Mucosa of stomach (tissue), 1 donor: Measurements from ENCODE around the gene RUNDC1.
A peak's percentile ranks its signal among the peaks of the same experiment; 100 is the strongest.

ENCODE experiments used
- H3K27me3 ChIP-seq: one replicate; pipeline ENCODE4 v1.7.0; 2013; ENCODE audit warnings: mild to moderate bottlenecking, low read length; ENCODE audit not compliant: control insufficient read depth, insufficient read depth
- H3K36me3 ChIP-seq: one replicate; pipeline ENCODE4 v1.7.0; 2013; ENCODE audit warnings: low read length; ENCODE audit not compliant: control insufficient read depth, insufficient read depth
- H3K4me1 ChIP-seq: one replicate; pipeline ENCODE4 v1.7.0; 2013; ENCODE audit warnings: mild to moderate bottlenecking, low read length; ENCODE audit not compliant: control insufficient read depth, insufficient read depth
- H3K4me3 ChIP-seq: one replicate; pipeline ENCODE4 v1.7.0; 2013; ENCODE audit warnings: low read length
- H3K9ac ChIP-seq: one replicate; pipeline ENCODE4 v1.7.0; 2013; ENCODE audit warnings: mild to moderate bottlenecking, low read length, moderate library complexity
- H3K9me3 ChIP-seq: one replicate; pipeline ENCODE4 v1.7.0; 2013; ENCODE audit warnings: mild to moderate bottlenecking, low read length, moderate library complexity; ENCODE audit not compliant: control insufficient read depth
- donor health status: Pancreatic carcinoma.

Gene RUNDC1

DNA sequence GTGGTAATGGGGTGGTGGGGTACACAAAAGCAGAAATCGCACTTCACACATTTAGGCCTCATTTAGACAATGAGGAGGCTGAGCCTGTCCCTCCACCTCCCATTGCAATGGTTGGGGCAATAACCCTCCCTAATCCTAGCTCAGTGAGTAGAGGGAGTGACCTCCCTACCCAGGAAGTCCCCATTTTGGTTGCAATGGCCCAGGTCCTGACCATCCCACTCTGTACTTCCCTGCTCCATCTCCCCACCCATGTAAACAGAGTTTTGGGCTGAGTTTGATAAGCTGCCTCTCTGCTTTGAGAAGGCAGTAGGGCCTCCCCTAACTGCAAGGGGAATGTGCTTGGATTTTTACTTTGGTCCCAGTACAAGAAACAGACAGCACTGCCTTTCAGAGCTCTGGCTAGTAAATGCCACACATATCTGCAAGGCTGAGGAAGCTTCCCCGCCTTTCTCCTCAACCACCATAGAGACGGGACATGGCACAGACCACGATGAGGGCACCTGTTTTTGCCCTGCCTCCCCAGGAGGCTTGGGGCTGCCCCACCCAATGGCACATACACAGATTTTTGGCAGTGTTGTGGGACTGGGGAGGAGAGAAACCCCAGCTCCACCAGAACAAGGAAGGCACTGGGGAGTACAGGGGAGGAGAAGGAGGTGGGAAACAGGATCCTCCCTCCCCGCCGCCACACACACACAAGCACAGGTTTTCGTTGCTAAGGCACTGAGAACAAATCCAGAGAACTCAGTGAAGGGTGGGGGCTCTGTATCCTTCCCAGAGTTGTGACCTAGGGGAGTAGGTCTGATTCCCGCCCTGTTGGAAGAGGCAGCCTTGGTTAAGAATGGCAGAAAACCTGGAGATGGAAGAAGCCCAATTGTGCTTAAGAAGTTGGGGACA lies 34.5 kb downstream of the RUNDC1 start:
- Histone ChIP-seq H3K36me3 (no peaks in the 10 kb centered on the region), H3K4me1 (peaks cover 48% of the 10 kb centered on the region)

DNA sequence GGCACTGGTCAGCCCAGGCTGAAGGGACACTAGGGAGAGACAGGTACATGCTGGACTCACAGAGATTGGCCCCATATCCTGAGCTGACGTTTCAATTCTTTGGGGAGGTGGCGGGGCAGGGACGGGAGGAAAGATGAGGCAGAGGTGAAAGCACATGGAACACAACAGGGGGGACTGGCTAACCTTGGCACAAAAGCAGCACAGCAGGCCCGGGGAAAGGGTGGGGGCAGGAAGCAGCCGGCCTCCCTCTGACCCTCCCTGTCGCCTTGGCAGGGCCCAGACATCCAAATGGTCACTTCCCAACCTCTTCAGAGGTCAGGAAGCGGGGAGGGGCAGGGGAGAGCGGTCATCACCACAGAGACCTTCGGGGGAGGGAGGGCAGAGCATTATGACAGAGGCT lies 35.2 kb downstream of the RUNDC1 start:
- no peaks in the 10 kb centered on the region for H3K27me3 ChIP-seq
- H3K4me1 ChIP-seq: peaks cover 48% of the 10 kb centered on the region
- H3K36me3 ChIP-seq: no peaks in the 10 kb centered on the region
- no peak overlapping the region for H3K9ac ChIP-seq
- H3K4me3 ChIP-seq: no peak overlapping the region
- no peaks in the 10 kb centered on the region for H3K9me3 ChIP-seq

More for the DNA sequence above, 34.5 kb downstream of the RUNDC1 start:
- H3K4me3 ChIP-seq: no peak overlapping the region
- no peak overlapping the region for H3K9ac ChIP-seq
- no peaks in the 10 kb centered on the region for H3K9me3 ChIP-seq
- H3K27me3 ChIP-seq: no peaks in the 10 kb centered on the region

DNA sequence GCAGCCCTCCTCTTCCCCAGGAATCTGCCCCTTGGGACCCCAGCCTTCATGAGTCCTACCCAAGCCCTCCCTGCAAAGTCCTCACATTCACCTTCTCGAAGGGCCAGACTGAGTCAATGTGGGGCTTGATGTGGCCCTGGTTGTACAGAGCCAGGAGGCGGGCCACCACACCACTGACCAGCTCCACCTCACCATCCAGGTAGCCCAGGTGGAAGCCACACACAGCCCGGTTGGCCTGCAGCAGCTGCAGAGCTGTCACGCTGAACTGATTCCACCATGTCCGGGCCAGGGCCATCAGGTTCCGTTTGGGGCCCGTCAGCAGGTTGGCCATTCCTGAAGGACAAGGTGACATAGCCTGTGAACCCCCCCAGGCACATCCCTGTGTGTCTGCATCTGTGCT lies 35.9 kb downstream of the RUNDC1 start:
- Histone ChIP-seq H3K9ac (no peak overlapping the region), H3K9me3 (no peaks in the 10 kb centered on the region), H3K27me3 (no peaks in the 10 kb centered on the region), H3K4me1 (peaks cover 49% of the 10 kb centered on the region), H3K4me3 (no peak overlapping the region), H3K36me3 (no peaks in the 10 kb centered on the region)

DNA sequence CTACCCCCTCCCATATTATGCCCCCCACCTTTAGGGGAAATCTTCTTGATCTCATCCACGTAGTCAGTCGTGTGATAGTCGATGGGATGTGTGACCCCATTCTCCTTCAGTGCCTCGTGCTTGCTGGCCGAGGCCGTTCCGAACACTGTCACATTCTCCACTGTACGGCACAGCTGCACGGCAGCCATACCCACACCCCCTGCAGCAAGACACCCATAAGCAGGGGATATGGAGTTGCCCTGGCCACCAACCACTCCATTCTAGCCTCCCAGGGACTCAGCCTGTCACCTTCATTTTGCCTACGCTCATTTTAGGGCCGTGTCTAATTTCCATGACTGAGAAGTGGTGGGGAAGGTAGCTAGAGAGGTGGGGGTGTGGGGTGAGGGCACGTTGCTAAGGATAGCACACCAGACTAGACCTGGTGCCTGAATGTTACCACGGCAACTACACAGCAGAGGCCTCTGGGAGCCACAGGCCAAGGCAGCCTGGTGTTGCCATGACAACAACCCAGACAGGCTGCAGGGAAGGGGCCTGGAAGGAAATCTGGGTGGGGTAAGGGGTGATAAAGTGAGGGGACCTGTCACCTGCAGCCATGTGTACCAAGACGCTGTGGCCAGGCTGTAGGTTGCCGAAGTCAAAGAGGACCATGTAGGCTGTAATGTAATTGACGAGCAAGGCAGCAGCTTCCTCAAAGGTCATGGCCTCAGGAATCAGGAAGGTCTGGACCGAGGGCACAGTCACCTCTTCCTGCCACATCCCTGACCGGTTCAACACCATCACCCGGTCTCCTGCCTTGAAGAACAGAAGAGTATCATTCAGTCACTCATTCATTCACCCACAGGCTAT lies 37.9 kb downstream of the RUNDC1 start:
- H3K9ac ChIP-seq: no peak overlapping the region
- no peaks in the 10 kb centered on the region for H3K9me3 ChIP-seq
- peaks cover 47% of the 10 kb centered on the region for H3K4me1 ChIP-seq
- no peaks in the 10 kb centered on the region for H3K36me3 ChIP-seq
- no peaks in the 10 kb centered on the region for H3K27me3 ChIP-seq
- no peak overlapping the region for H3K4me3 ChIP-seq

GRCh38 chr17:43018932-43019331 lies 38.6 kb downstream of the RUNDC1 start:
- H3K9me3 ChIP-seq: no peaks in the 10 kb centered on the region
- no peaks in the 10 kb centered on the region for H3K27me3 ChIP-seq
- no peak overlapping the region for H3K4me3 ChIP-seq
- H3K36me3 ChIP-seq: no peaks in the 10 kb centered on the region
- H3K9ac ChIP-seq: no peak overlapping the region
- H3K4me1 ChIP-seq: peaks cover 47% of the 10 kb centered on the region

GRCh38 chr17:43019418-43019817 lies 39.1 kb downstream of the RUNDC1 start:
- no peak overlapping the region for H3K4me3 ChIP-seq
- H3K27me3 ChIP-seq: no peaks in the 10 kb centered on the region
- H3K4me1 ChIP-seq: peaks cover 45% of the 10 kb centered on the region
- H3K36me3 ChIP-seq: no peaks in the 10 kb centered on the region
- H3K9me3 ChIP-seq: no peaks in the 10 kb centered on the region
- peak overlapping the region; percentile 4 for H3K9ac ChIP-seq

DNA sequence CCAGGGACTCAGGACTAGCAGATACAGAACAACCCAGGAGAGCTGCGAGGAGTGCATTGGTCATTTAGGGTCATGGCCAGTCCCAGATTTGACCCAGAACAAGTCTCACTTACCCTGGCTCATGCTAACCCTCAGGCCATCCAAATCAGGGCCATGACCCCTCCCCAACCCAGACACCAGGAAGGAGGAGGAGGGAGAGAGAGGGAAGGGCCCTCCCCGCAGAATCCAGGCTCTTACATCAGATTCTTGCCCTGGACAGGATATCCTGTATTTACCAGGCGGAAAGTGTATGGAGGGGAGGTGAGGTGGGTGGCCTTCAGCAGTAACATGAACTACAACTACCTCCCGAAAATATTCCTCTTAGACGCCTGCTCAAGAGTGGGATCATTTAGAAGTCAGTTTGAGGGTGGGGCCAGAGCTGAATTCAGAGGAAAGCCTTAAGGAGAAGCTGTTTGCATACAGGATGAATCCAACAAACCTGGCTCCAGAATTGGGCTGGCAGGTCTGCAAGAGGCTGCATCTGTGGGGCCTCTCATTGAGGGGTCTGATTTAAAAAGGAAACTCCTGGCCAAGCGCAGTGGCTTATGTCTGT lies 39.8 kb downstream of the RUNDC1 start:
- H3K4me1 ChIP-seq: peaks cover 42% of the 10 kb centered on the region
- peak overlapping the region; percentile 4 for H3K9ac ChIP-seq
- no peak overlapping the region for H3K4me3 ChIP-seq
- no peaks in the 10 kb centered on the region for H3K9me3 ChIP-seq
- no peaks in the 10 kb centered on the region for H3K27me3 ChIP-seq
- H3K36me3 ChIP-seq: no peaks in the 10 kb centered on the region

GRCh38 chr17:43020789-43021740 lies 40.7 kb downstream of the RUNDC1 start:
- Histone ChIP-seq H3K27me3 (no peaks in the 10 kb centered on the region), H3K4me1 (peaks cover 37% of the 10 kb centered on the region), H3K4me3 (peak overlapping the region; percentile 74), H3K36me3 (no peaks in the 10 kb centered on the region), H3K9ac (peak overlapping the region; percentile 74), H3K9me3 (no peaks in the 10 kb centered on the region)

- peaks cover 37% of the 10 kb centered on the region for H3K4me1 ChIP-seq
These were observed 41.6 kb downstream of the RUNDC1 start, which contains the start of gene VAT1 for GRCh38 chr17:43021741-43022512. Gene VAT1 (minus strand): TSS chr17:43022385. CDS start chr17:43022322, 63 bp downstream.

GRCh38 chr17:43024407-43025289 lies 44.3 kb downstream of the RUNDC1 start, which contains the start of gene RND2:
Gene RND2 (plus strand): TSS chr17:43025231. CDS start chr17:43025348, 117 bp downstream.
- Histone ChIP-seq H3K36me3 (no peaks in the 10 kb centered on the region), H3K27me3 (no peaks in the 10 kb centered on the region), H3K4me3 (peak within 1 kb of the TSS; percentile 51), H3K4me1 (peaks cover 25% of the 10 kb centered on the region), H3K9ac (peak within 1 kb of the TSS; percentile 68), H3K9me3 (no peaks in the 10 kb centered on the region)

More at GRCh38 chr17:43021741-43022512, 41.6 kb downstream of the RUNDC1 start, which contains the start of gene VAT1:
- H3K9me3 ChIP-seq: no peaks in the 10 kb centered on the region
- H3K9ac ChIP-seq: peak within 1 kb of the TSS; percentile 74
- no peaks in the 10 kb centered on the region for H3K27me3 ChIP-seq
- H3K36me3 ChIP-seq: no peaks in the 10 kb centered on the region
- H3K4me3 ChIP-seq: peak within 1 kb of the TSS; percentile 74
